Natural killer cell treated with Interleukin-12 subunit alpha and Interleukin-12 subunit beta and Interleukin-15 and Interleukin-18, amount 100 ng/mL, for 72 hours (primary cell): ENCODE measurements around the gene TRA2A. TPM values are rescaled to one million over a fixed set of nuclear protein-coding genes. Genes with fewer than 3 reads are reported as not detected.
A peak's percentile ranks its signal among the peaks of the same experiment; 100 is the strongest.

Source experiments
- ATAC-seq, 2 donors: fragments of 150-1000 bp; cut with Tn5 transposase in 1 of 2; sonication (Bioruptor Pico), chemical (Tn5 transposase) in 1 of 2; 2 replicates each; pipeline ENCODE4 v1.10.0; 2021
- DNase-seq: peaks from one replicate; pipeline ENCODE4 v3.0.0; 2022; ENCODE audit warnings: low spot score
- H3K27ac Mint-ChIP-seq, 2 donors: 1 replicate in 1 of 2; 2 replicates in 1 of 2; pipeline ENCODE4 v1.8.0; 2022; ENCODE audit warnings: mixed read lengths in 2 of 2, mild to moderate bottlenecking in 1 of 2, moderate library complexity in 1 of 2
- H3K27me3 Mint-ChIP-seq, 2 donors: 1 replicate in 1 of 2; 2 replicates in 1 of 2; pipeline ENCODE4 v1.8.0; 2022; ENCODE audit warnings: mixed read lengths in 2 of 2
- H3K36me3 Mint-ChIP-seq: one replicate; pipeline ENCODE4 v1.8.0; 2022; ENCODE audit warnings: mixed read lengths
- H3K4me1 Mint-ChIP-seq, 2 donors: 1 replicate in 1 of 2; 2 replicates in 1 of 2; pipeline ENCODE4 v1.8.0; 2022; ENCODE audit warnings: low read depth in 2 of 2, mixed read lengths in 2 of 2, mild to moderate bottlenecking in 1 of 2
- H3K4me3 Mint-ChIP-seq: one replicate; pipeline ENCODE4 v1.8.0; 2022; ENCODE audit warnings: mixed read lengths
- H3K9me3 Mint-ChIP-seq: 2 replicates; pipeline ENCODE4 v1.8.0; 2022; ENCODE audit warnings: mixed read lengths
- total RNA-seq, 2 donors: library from RNA; stranded (reverse); gene quantifications; one replicate each; pipeline ENCODE4 v1.2.3, GENCODE V29; 2022

TRA2A gene
- 100 to 1,000 TPM; 124 to 125 TPM for total RNA-seq

DNA sequence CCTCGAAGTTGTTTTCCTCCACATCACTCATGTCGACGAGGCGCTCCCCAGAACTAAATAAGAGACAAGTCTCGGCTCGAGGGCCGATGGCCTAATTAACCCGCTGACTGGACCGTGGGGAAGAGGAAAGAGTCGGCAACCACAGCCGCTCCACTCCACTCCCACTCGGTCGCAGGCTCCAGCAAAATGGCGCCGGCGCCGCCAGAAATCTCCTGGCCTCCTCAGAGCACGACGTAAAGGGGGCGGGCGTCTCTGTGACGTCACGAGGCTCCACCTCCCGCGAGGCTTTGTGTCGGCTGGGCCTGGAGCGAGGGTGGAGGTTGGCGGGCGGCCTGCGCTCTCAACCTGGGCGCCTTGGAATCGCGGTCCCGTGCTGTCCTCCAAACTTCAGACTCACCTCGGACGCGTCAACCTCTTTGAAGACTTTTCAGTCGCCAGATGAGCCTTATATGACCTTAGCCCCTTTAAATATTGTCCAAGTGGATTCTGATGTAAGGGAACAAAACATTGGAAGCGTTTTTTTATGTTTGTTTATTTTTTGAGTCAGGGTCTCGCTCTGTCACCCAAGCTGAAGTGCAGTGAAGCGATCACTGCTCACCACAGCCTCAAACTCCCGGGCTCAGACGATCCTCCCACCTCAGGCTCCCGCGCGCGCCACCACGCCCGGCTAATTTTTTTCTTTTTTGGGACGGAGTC lies at the start of gene TRA2A:
Gene TRA2A (minus strand): TSS at position 188 of the 696 bp plus-strand sequence. CDS start 157 bp downstream, at position 31.
- Mint-ChIP-seq H3K27me3 (no peaks in the 10 kb centered on the region), H3K27ac (peak within 1 kb of the TSS; percentile 97 to 100), H3K9me3 (no peaks in the 10 kb centered on the region), H3K4me1 (peaks cover 22 to 31% of the 10 kb centered on the region in 2 donors), H3K4me3 (peak within 1 kb of the TSS; percentile 94), H3K36me3 (peaks cover 16% of the 10 kb centered on the region)
- ATAC-seq, result peak; percentile 99
- DNase-seq, result peak; percentile 97

DNA sequence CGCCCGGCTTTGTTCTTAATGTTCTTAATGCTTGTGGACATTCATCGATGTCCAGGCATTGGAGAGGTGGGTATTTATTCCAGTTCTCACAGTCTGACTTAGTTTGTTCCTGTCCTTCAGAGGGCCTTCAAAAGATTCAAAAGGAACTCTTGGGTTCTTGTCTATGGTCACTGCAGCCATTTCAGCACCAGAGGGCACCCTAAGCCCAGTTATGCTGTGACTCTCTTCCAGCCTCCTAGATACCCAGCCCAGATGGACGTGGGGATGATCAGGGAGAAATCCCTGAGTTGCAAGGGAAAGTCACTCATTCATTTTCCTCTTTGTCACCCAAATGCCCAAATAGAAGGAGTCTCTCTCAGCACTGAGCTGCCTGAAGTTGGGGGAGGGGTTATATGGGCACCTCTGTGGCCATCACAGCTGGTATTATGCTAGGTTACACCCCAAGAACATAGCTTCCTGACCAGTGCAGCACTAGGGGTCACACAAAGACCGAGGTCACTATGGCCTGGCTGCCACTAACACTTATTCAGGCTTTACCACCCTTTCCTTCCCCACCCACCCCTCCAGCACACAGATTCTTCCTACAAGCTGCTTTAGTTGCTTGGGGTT lies 38.9 kb upstream of the TRA2A start:
- peaks cover 0 to 4% of the 10 kb centered on the region in 2 donors for H3K4me1 Mint-ChIP-seq
- peak; percentile 68 for DNase-seq
- H3K4me3 Mint-ChIP-seq, result no peak overlapping the region
- no peaks in the 10 kb centered on the region for H3K9me3 Mint-ChIP-seq
- peak; percentile 79 to 94 for ATAC-seq
- H3K36me3 Mint-ChIP-seq, result no peaks in the 10 kb centered on the region
- H3K27me3 Mint-ChIP-seq, result peaks cover 11 to 34% of the 10 kb centered on the region in 2 donors
- H3K27ac Mint-ChIP-seq, result no peak overlapping the region

DNA sequence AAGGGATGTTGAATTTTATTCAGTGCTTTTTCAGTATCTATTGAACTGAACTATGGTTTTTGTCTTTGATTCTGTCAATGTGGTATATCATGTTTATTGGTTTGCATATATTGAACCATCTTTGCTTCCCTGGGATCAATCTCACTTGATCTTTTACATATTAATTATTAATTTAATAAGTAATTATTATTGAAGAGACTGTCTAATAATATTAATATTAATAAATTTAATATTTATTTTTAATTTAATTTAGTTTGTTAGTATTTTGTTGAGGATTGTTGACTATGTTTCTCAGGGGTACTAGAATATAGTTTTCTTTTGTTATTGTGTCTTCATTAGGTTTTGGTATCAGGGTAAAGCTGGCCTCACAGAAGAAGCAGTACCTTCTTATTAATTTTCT lies 26.5 kb upstream of the TRA2A start:
- ATAC-seq (no peak), DNase-seq (no peak)
- Mint-ChIP-seq H3K4me3 (no peak overlapping the region), H3K4me1 (no peaks in the 10 kb centered on the region), H3K36me3 (no peaks in the 10 kb centered on the region), H3K27me3 (peaks cover 27 to 37% of the 10 kb centered on the region in 2 donors), H3K27ac (no peak overlapping the region), H3K9me3 (no peaks in the 10 kb centered on the region)

DNA sequence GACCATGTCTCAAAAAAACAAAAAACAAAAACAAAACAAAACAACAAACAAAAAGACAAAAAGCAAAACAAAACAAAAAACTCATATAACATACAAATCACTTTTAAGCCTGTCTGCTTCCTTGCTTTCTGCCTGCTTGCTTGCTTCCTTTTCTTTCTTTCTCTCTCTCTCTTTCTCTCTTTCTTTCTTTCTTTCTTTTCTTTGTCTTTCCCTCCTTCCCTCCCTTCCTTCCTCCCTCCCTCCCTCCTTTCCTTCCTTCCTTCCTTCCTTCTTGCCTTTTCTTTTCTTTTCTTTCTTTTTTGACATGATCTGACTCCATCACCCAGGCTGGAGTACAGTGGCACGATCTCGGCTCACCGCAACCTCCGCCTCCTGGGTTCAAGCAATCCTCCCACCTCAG lies 15.9 kb upstream of the TRA2A start:
- Mint-ChIP-seq H3K4me3 (no peak overlapping the region), H3K27ac (no peak overlapping the region), H3K9me3 (no peaks in the 10 kb centered on the region), H3K4me1 (peaks cover 6 to 7% of the 10 kb centered on the region in 2 donors), H3K27me3 (peaks cover 0 to 2% of the 10 kb centered on the region in 2 donors), H3K36me3 (no peaks in the 10 kb centered on the region)
- DNase-seq, result no peak
- no peak for ATAC-seq

DNA sequence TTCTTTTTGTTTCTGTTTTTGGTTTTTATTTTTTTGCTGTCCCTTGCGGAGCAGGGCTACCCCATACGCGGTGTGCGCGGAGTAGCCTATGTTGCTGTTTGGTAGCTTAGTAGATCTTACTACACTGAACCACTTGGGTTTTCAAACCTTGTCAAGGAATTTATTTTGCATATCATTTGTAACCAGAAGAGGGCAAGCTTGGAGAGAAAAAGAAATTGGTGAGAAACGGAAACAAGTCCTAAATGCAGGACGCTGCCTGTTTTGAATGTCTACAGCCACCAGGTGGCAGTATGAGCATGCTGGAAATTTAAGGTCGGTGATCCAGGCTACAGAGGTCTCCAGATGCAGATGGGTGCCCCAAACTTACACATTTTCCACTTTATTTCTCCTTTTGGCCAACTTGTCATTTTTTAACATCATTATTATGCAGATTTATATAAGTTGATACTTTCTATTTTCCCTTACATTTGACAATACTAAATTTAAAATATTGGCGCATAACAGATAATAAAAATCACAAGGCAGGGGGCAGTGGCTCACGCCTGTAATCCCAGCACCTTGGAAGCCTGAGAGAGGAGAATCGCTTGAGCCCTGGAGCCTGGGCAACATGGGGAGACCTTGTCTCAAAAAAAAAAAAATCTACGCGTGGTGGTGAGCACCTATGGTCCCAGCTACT lies 15.3 kb upstream of the TRA2A start:
- Mint-ChIP-seq H3K4me1 (peaks cover 6 to 7% of the 10 kb centered on the region in 2 donors), H3K27me3 (peaks cover 0 to 2% of the 10 kb centered on the region in 2 donors), H3K9me3 (no peaks in the 10 kb centered on the region), H3K4me3 (no peak overlapping the region), H3K27ac (no peak overlapping the region), H3K36me3 (no peaks in the 10 kb centered on the region)
- peak; percentile 69 for DNase-seq
- ATAC-seq, result peak; percentile 84 to 88

DNA sequence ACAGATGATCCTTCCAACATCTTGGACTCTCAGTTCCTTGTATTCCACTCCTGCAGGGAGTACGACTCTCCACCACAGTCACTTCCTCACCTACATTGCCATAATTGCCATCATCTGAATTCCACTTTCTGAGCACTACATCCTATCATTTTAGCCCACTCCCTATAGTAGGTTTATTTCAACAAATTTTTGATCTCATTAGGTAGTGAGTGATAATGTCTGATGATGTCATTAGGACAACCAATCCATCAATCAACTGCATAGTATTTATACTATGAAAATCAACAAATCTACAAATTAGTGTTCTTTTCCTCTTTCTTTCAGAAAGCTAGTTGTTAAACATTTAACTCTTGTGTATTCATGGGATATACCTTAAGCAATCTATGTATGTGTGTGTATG lies 13.7 kb upstream of the TRA2A start:
- Mint-ChIP-seq H3K9me3 (no peaks in the 10 kb centered on the region), H3K4me1 (peaks cover 6 to 7% of the 10 kb centered on the region in 2 donors), H3K27ac (no peak overlapping the region), H3K4me3 (no peak overlapping the region), H3K27me3 (peaks cover 0 to 2% of the 10 kb centered on the region in 2 donors), H3K36me3 (no peaks in the 10 kb centered on the region)
- ATAC-seq (no peak), DNase-seq (no peak)

DNA sequence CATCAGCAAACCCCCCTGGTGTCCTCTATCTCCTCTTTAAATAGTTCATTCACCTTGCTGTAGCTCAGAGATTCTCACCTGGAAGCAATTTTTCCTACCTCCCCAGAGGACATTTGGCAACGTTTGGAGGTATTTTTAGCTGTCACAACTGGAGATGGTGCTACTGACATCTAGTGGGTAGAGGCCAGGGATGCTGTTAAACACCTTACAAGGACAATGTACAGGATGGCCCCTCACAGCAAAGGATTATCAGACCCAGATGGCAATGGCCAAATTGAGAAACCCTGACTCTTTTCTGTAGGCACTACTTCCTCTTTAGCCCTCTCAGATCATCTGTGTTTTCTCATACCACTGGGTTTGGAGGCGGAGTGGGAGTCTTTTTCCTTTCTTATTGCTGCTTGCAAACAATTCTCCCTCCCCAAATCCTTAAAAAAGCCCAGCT lies 13.2 kb upstream of the TRA2A start:
- no peak for ATAC-seq

DNA sequence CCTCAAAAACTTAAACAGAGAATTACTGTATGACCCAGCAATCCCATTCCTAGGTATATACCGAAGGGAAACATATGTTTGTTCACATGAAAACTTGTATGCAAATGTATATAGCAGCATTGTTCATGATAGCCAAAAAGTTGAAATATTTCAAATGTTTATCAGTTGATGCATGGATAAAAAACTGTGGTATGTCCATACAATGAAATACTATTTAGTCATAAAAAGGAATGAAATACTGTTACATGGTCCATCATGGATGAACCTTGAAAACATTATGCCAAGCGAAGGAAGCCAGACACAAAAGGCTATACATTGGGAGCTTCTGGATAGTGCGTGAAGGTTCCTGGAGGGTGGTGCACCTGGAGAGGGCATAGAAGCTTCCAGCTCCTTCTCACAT lies 11.0 kb upstream of the TRA2A start:
- H3K27ac Mint-ChIP-seq, result no peak overlapping the region
- H3K36me3 Mint-ChIP-seq, result no peaks in the 10 kb centered on the region
- H3K27me3 Mint-ChIP-seq, result no peaks in the 10 kb centered on the region
- no peak for DNase-seq
- H3K4me1 Mint-ChIP-seq, result peaks cover 16 to 17% of the 10 kb centered on the region in 2 donors
- H3K4me3 Mint-ChIP-seq, result no peak overlapping the region
- no peak for ATAC-seq
- no peaks in the 10 kb centered on the region for H3K9me3 Mint-ChIP-seq

More for the DNA sequence above, 13.2 kb upstream of the TRA2A start:
- H3K4me3 Mint-ChIP-seq, result no peak overlapping the region
- peaks cover 7 to 10% of the 10 kb centered on the region in 2 donors for H3K4me1 Mint-ChIP-seq
- no peaks in the 10 kb centered on the region for H3K27me3 Mint-ChIP-seq
- no peak overlapping the region for H3K27ac Mint-ChIP-seq
- H3K9me3 Mint-ChIP-seq, result no peaks in the 10 kb centered on the region
- DNase-seq, result no peak
- H3K36me3 Mint-ChIP-seq, result no peaks in the 10 kb centered on the region

DNA sequence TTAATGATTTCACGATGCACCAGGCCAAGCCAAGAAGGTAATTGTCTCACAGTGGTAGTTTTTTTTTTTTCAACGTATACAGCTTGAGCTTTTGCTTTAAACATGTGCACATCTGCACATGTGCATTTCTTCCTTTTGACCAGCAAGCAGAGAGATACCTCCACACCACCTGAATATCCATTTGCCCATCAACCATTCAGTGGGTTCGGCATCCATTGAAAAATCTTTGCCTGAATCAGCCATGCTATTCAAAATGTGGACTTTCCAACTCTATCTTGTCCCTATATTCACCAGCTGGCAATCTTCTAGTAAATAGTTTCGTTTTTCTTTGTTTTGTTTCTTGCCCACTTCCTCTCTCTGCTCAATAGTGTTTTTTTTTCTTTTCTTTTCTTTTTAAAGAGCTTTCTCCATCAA lies 7.7 kb upstream of the TRA2A start:
- peak overlapping the region; percentile 57 to 73 for H3K27ac Mint-ChIP-seq
- H3K4me1 Mint-ChIP-seq, result peaks cover 10 to 12% of the 10 kb centered on the region in 2 donors
- no peaks in the 10 kb centered on the region for H3K27me3 Mint-ChIP-seq
- H3K9me3 Mint-ChIP-seq, result no peaks in the 10 kb centered on the region
- H3K4me3 Mint-ChIP-seq, result peak overlapping the region; percentile 58
- ATAC-seq, result peak in 1 of 2 donors; percentile 44
- DNase-seq, result no peak
- H3K36me3 Mint-ChIP-seq, result no peaks in the 10 kb centered on the region

DNA sequence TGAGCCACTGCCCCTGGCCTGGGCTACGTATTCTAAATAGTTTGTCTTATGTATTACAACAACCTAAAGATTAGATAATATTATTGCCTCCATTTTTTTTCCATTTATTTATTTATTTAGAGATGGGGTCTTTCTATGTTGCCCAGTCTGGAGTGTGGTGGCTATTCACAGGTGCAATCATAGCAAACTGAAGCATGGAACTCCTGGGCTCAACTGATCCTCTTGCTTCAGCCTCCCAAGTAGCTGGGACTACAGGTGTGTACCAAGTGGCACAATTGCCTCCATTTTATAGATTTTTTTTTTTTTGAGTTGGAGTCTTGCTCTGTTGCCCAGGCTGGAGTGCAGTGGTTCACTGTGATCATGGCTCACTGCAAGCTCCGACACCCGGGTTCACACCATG lies 6.5 kb upstream of the TRA2A start:
- DNase-seq, result no peak
- H3K27ac Mint-ChIP-seq, result no peak overlapping the region
- H3K36me3 Mint-ChIP-seq, result no peaks in the 10 kb centered on the region
- H3K9me3 Mint-ChIP-seq, result no peaks in the 10 kb centered on the region
- no peak for ATAC-seq
- peaks cover 10% of the 10 kb centered on the region in 2 donors for H3K4me1 Mint-ChIP-seq
- H3K4me3 Mint-ChIP-seq, result no peak overlapping the region
- no peaks in the 10 kb centered on the region for H3K27me3 Mint-ChIP-seq

DNA sequence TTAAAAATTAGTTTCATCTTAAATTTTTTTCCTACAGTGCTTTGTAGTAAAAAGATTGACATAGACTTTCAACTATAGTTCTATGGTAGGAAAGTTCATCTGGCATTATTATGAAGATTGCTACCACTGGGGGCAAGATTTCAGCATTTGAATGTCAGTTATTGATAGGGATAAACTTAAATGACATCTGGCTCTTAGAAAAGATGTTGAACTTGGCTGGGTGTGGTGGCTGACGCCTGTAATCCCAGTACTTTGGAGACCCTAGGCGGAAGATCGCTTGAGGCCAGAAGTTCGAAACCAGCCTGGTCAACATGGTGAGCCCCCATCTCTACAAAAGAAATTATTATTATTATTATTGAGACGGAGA lies 1.4 kb upstream of the TRA2A start:
- peak overlapping the region; percentile 65 for H3K4me3 Mint-ChIP-seq
- DNase-seq, result no peak
- H3K27ac Mint-ChIP-seq, result peak overlapping the region in 1 of 2 donors; percentile 70

DNA sequence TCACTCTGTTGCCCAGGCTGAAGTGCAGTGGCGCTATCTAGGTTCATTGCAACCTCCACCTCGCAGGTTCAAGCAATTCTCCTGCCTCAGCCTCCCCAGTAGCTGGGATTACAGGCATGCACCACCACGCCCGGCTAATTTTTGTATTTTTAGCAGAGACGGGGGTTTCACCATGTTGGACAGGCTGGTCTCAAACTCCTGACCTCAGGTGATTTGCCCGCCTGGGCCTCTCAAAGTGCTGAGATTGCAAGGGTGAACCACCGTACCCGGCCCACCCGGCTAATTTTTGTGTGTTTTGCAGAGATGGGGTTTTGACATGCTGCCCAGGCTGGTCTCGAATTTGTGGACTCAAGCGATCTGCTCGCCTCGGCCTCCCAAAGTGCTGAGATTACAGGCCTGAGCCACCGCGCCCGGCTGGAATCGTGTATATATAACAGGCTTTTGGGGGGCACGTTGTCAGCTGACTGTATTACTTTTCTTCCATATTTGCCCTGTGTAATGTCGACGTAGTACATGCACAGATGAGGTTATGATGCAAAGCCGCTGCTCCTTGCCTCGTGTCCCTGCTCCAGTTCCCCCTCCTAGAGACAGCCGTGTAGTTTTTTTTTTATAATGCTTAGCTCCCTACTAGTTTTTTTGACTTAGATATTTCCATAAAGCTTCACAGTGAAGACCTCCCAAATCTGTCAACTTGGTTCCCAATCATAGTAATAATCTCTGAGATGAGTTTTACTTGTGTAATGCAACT lies 883 bp upstream of the TRA2A start:
- no peaks in the 10 kb centered on the region for H3K9me3 Mint-ChIP-seq
- ATAC-seq (no peak), DNase-seq (no peak)
- peaks cover 16% of the 10 kb centered on the region for H3K36me3 Mint-ChIP-seq
- H3K4me3 Mint-ChIP-seq, result peak overlapping the region; percentile 94
- no peaks in the 10 kb centered on the region for H3K27me3 Mint-ChIP-seq
- H3K4me1 Mint-ChIP-seq, result peaks cover 16 to 23% of the 10 kb centered on the region in 2 donors
- H3K27ac Mint-ChIP-seq, result peak overlapping the region; percentile 97 to 100

More for the DNA sequence above, 1.4 kb upstream of the TRA2A start:
- ATAC-seq, result no peak
- Mint-ChIP-seq H3K9me3 (no peaks in the 10 kb centered on the region), H3K36me3 (peaks cover 16% of the 10 kb centered on the region), H3K4me1 (peaks cover 16 to 23% of the 10 kb centered on the region in 2 donors), H3K27me3 (no peaks in the 10 kb centered on the region)

DNA sequence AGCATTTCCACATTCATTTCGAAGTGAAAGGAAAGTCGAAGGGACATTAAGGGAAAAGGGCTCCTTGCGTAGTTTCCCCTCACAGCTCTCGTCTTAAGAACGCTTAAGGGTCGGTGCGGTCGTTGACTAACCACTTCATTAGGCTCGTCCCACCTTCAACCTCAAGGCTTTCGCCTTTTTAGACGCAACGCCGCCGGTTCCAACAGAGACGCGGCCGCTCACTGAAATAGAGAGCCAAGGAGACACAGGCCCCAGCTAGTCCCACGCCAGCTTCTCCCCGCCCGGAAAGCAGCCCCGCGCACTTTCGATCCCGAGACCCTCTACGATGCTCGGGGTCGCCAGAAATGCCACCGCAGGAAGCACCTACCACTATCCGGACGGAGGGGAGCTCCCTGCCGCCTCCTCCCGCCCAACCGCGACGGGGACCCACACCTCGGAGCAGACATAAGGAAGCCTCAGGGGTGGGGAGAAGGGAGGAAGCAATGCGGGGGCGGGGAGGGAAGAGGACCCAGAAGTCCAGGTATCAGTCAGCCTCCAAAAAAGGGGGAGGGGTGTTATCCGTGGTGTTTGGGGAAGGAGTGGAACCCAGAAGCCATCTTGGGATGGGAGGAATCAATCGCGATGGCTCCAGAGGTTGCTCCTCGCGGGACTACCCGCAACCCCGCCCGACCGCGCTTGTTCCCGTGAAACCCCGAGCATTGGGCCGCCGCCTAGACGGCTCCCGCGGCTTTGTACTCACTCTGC lies 559 bp downstream of the TRA2A start:
- no peaks in the 10 kb centered on the region for H3K9me3 Mint-ChIP-seq
- H3K4me1 Mint-ChIP-seq, result peaks cover 23 to 36% of the 10 kb centered on the region in 2 donors
- DNase-seq (peak; percentile 77), ATAC-seq (peak; percentile 69 to 74)
- H3K4me3 Mint-ChIP-seq, result peak overlapping the region; percentile 94
- peaks cover 16% of the 10 kb centered on the region for H3K36me3 Mint-ChIP-seq
- H3K27me3 Mint-ChIP-seq, result no peaks in the 10 kb centered on the region
- peak overlapping the region; percentile 97 to 100 for H3K27ac Mint-ChIP-seq
